ENCODE measurements around the gene OXCT2.
A peak's percentile ranks its signal among the peaks of the same experiment; 100 is the strongest.

The OXCT2 gene

DNA sequence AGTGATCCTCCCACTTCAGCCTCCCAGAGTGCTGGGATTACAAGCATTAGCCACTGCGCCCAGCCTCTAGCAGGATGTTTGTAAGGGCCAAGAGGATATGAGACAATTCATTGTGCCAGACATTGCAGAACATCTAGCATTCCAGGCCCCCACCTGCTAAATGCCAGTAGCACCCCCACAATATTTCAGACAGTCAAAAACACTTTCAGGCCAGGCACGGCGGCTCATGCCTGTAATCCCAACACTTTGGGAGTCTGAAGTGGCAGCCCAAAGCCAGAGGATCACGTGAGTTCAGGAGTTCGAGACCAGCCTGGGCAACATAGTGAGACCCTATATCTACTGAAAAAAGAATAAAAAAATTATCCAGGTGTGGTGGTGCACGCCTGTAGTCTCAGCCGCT, 19.6 kb downstream of the OXCT2 start:
- TF ChIP-seq, protein P1, sequence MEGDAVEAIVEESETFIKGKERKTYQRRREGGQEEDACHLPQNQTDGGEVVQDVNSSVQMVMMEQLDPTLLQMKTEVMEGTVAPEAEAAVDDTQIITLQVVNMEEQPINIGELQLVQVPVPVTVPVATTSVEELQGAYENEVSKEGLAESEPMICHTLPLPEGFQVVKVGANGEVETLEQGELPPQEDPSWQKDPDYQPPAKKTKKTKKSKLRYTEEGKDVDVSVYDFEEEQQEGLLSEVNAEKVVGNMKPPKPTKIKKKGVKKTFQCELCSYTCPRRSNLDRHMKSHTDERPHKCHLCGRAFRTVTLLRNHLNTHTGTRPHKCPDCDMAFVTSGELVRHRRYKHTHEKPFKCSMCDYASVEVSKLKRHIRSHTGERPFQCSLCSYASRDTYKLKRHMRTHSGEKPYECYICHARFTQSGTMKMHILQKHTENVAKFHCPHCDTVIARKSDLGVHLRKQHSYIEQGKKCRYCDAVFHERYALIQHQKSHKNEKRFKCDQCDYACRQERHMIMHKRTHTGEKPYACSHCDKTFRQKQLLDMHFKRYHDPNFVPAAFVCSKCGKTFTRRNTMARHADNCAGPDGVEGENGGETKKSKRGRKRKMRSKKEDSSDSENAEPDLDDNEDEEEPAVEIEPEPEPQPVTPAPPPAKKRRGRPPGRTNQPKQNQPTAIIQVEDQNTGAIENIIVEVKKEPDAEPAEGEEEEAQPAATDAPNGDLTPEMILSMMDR (IDR thresholded peaks at IDR 0.05) = no peak
- no peak overlapping the region for H3K4me3 ChIP-seq
- no peak for DNase-seq
- peaks cover 91 to 100% (median 95%) of the 10 kb centered on the region in 3 donors for H3K36me3 ChIP-seq
- H3K9me3 ChIP-seq = no peaks in the 10 kb centered on the region
- H3K27ac ChIP-seq = no peak overlapping the region
- peaks cover 0 to 6% (median 0%) of the 10 kb centered on the region in 4 donors for H3K4me1 ChIP-seq
- intact Hi-C loops (cut with DNase I; ENCODE audit: low total_unique reads) = no loop called here
- no peaks in the 10 kb centered on the region for H3K27me3 ChIP-seq

DNA sequence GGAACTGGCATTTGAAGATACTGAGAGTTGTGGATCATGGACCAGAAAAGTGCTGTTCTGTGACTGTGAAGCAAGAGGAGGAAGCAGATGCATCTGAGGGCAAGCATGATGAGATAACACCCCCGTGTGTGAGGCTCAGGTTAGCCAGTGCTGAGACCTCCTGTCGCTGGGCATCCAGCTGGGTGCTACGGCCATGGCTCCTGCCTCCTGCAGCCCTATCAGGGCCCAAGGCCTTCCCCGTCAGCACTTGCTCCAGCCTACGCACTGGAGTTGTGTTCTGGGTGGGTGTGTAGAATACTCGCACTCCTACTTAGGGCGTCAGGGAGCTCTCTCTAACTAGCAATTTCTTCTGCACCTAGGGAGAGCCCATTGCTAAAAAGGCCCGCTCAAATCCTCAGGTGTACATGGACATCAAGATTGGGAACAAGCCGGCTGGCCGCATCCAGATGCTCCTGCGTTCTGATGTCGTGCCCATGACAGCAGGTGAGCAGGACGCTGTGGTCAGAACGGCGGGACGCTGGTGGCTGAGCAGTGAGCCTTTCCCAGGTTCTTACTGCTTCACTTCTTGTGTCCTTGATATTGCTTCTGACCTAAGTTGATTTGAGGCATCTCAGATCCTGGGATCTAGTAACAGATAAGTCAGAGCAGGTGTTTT, 26.0 kb downstream of the OXCT2 start:
- no peaks in the 10 kb centered on the region for H3K27me3 ChIP-seq
- H3K4me1 ChIP-seq = peaks cover 0 to 4% (median 0%) of the 10 kb centered on the region in 4 donors
- intact Hi-C loops (cut with DNase I; ENCODE audit: low total_unique reads) = no loop called here
- no peak overlapping the region for H3K27ac ChIP-seq
- no peaks in the 10 kb centered on the region for H3K9me3 ChIP-seq
- no peak overlapping the region for H3K4me3 ChIP-seq
- no peak for DNase-seq
- TF ChIP-seq, protein P1 (IDR thresholded peaks at IDR 0.05) = no peak
- H3K36me3 ChIP-seq = peaks cover 89 to 99% (median 97%) of the 10 kb centered on the region in 3 donors

DNA sequence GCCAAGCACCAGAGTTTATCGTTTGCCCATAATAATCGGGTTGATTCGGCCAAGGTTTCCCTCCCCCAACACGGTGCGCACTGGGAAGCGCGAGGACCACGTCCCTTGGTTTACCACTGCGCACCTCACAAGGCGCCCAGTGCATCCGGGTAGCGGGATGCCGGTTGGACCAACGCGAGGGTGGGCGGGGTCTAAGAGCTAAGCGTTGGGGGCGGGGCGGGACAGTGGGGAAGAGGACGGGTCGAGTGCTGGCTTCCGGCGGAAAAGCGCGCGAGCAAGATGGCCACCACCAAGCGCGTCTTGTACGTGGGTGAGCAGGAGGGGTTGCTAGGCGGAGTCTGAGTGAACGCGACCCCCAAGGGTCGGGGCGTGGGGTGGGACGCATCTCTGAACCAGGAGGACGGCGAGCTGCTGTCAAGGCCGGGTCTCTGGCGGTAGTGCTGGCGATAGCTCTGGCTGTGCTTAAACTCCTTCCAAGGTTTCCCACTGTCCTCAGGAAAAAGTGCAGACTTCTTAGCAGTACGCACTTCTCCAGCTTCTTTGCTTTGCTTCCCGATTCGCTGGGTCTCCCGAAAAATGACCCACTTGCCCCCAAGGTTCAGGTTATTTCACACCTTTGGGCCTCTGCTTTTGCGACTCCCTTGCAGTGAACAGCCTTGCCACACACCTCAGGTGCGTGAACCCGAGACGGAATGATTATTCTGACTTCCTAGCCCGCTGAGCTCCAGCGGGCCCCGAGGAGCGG, 32.4 kb downstream of the OXCT2 start, which contains the start of gene PPIE:
Gene PPIE, plus strand, starts transcription at position 261 of the 745 bp plus-strand sequence. Its CDS starts 19 bp downstream, at position 280.
- intact Hi-C loops (cut with DNase I; ENCODE audit: low total_unique reads) = no loop called here
- peak within 1 kb of the TSS; percentile 68 to 78 for H3K4me3 ChIP-seq
- peak; percentile 93 to 95 for DNase-seq
- peaks cover 26 to 35% (median 33%) of the 10 kb centered on the region in 3 donors for H3K36me3 ChIP-seq
- TF ChIP-seq, protein P1 (IDR thresholded peaks at IDR 0.05) = no peak
- H3K27ac ChIP-seq = peak within 1 kb of the TSS; percentile 70
- no peaks in the 10 kb centered on the region for H3K9me3 ChIP-seq
- peaks cover 0 to 19% of the 10 kb centered on the region in 2 donors for H3K27me3 ChIP-seq
- H3K4me1 ChIP-seq = peaks cover 0 to 16% (median 10%) of the 10 kb centered on the region in 4 donors

DNA sequence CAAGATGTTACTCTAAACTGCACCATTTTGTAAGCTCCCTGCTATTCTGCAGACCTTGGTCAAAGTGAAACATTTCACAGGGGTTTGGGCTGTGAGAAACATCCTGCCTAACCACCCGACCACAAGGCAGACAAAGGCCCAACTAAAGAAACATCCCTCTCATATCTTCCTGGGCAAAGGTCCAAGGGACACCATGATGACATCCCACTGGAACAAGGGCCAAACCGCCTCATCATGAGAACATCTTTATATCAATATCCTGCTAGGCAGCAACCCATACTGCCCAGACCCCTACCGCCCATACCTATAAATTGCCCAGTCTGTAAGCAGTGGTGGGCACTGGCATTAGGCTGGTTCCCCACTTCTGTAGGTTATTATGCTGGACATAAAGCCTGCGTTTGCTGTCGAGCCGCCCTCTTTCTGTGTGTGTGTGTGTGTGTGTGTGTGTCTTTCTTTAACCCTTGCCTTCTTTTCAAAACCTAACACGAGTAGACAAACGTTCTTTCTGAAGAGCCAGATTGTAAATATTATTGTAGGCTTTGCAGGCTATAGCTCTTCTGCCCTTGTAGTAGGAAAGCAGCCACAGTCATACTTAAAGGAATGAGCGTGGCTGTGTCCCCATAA, 33.5 kb downstream of the OXCT2 start:
- DNase-seq = no peak

DNA sequence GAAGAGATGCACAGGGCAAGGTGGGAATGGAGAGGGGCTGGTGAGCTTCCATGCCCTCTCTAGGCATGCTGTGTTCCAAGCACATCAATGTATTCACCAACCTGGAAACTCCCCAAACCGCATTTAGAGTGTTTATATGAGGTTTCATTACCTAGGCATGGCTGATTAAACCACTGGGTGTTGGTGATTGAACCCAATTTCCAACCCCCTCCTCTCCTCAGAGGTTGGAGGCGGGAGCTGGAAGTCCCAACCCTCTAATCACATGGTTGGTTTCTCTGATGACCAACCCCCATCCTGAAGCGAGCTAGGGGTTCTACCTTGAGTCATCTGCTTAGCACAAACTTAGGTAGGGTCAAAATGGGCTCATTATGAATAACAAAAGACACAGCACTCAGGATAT, 35.4 kb downstream of the OXCT2 start:
- Histone ChIP-seq H3K4me3 (no peak overlapping the region), H3K36me3 (peaks cover 0 to 6% (median 6%) of the 10 kb centered on the region in 3 donors), H3K9me3 (no peaks in the 10 kb centered on the region), H3K27ac (no peak overlapping the region), H3K27me3 (peaks cover 0 to 29% of the 10 kb centered on the region in 2 donors), H3K4me1 (peaks cover 0 to 20% (median 10%) of the 10 kb centered on the region in 4 donors)
- intact Hi-C loops (cut with DNase I; ENCODE audit: low total_unique reads) = no loop called here
- DNase-seq = no peak
- TF ChIP-seq, protein P1 (IDR thresholded peaks at IDR 0.05) = no peak

More for the DNA sequence above, 33.5 kb downstream of the OXCT2 start:
- peaks cover 15 to 24% (median 22%) of the 10 kb centered on the region in 3 donors for H3K36me3 ChIP-seq
- intact Hi-C loops (cut with DNase I; ENCODE audit: low total_unique reads) = no loop called here
- peaks cover 0 to 20% (median 10%) of the 10 kb centered on the region in 4 donors for H3K4me1 ChIP-seq
- no peak overlapping the region for H3K4me3 ChIP-seq
- no peaks in the 10 kb centered on the region for H3K9me3 ChIP-seq
- H3K27me3 ChIP-seq = peaks cover 0 to 22% of the 10 kb centered on the region in 2 donors
- no peak overlapping the region for H3K27ac ChIP-seq
- TF ChIP-seq, protein P1 (IDR thresholded peaks at IDR 0.05) = no peak
